GM19099 (cell line): Measurements from ENCODE around the gene SORL1.

Experiments used
- POLR2A ChIP-seq: IDR thresholded peaks from 3 replicates; pipeline ENCODE4 v1.6.1; 2011; ENCODE audit warnings: low read depth; ENCODE audit not compliant: insufficient read length; ENCODE audit errors: extremely low read depth

Gene SORL1

DNA sequence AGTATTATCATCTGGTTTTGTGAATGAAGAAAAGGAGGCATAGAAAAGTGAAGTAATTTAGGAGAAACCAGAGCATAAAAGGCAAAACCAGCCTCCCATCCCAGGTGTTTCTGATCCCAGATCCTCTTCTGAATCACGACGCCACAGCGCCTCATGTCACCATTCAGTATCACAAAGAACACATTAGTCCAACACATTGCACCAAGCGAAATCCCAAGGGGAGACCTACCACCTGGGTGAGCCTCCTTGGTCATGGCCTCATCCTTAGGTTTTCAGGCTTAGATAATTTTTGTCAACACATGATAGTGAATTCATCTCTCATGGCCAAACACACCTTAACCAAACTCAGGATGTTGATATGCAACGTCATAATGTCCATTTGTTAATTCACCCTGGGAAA lies 182.2 kb downstream of the SORL1 start:
- no peak for TF ChIP-seq POLR2A

DNA sequence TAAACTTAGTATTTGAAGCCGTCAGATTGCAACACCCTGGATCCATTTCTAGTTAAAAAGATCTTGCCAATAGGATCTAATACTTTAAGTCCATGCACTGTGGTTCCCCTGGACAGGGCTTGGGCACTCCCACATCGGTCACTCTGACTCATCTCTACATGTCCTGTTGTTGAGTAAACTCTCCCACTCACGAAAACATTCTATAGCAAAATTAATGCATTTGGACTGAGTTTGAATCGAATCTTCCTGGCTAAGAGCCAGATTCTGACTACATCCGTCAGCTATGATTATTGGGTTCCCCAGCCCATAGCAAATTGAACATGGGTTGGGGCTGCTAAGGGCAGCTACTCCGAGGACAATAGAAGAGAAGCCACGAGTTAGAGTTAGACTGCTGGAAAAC lies 182.8 kb downstream of the SORL1 start:
- no peak for TF ChIP-seq POLR2A

DNA sequence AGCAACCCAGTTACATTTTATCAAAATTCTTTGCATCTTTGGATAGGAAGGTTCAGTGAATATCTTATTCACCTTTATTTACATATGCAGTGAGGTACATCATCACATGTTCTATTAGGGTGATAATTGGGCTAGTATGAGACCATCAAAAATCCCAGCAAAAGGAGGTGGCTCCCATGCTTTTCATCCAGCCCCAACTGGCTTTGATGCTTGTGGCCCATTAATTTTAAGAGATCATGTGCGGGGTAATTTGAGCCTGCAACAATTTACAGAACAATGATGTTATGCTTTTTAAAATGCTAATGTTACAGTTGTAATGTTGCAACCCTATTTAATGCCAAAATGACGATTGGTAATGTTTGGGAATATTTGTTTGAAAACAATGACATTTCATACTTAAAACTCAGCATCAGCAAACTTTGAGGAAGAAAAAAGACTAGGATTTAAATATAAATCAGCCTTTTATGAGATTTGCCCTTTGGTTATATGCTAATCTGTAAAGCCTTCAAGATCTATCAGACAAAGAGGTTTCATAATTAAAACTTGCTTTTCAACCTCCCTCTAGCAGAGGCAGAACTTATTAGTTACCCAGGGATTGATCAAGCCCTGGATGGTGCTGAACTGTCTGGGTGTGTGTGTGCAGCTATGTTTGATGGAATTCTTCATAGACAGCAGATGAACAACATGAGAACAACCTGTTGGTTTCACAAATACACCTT lies 184.1 kb downstream of the SORL1 start:
- TF ChIP-seq POLR2A, result no peak

DNA sequence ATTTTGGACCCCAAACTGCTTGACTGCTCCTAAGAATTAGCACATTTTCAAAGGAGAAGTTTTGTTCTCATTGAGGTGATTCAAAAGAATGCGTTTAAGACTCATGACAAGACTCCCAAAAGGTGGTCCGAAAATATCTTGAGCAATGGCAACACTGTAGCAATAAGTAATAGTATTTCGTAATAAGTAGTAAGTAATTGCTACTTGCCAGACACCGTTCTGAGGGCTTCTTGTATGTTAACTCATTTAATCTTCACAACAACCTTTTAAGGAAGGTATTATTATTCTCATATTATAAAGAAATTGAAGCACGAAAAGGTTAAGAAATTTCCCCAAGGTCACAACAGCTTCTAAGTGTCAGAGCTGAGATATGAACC lies 184.7 kb downstream of the SORL1 start:
- no peak for TF ChIP-seq POLR2A

DNA sequence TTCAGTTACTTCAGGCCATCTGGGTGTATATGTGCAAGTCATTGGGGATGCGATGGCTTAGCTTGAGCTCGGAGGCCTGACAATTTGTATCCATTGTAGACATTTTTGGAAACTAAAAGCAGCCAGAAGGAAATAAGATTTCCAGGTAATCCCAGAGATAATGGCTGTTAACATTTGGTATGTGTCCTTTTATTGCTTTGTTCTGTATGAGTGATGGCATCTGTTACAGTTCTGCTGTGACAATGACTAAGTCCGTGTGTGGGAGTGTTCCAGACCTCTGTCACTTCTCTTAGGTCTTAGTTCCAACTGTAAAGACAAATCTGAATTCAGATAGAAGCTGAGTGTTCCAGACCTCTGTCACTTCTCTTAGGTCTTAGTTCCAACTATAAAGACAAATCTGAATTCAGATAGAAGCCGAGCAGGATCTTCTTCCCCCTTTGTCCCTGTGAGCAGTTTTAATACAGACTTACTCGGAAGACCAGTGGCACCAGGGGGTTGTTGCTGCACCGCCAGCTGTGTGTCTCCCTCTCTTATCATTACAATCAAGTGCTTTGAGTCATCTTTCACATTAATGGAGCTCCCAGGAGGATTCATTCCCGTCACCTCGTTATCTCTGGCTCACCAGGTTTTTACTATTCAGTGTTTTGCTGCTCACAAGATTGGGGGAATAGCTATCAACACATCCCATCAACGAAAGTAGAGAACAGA lies 191.5 kb downstream of the SORL1 start:
- TF ChIP-seq POLR2A, result no peak

DNA sequence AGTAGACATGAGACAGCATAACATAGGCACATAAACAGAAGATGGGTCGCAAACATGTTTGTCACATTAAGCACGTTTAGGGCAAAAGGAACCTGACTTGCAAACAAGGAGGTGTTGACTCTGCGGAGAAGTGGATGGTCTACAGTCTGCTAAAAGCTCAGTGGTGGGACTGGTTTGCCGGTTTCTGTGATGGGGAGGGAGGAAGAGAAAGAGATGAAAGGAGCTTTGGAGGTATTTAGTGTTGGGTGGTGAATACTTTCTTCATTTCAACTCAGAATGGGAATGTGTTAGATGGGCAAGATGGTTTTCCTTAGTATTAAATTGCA lies 192.0 kb downstream of the SORL1 start:
- TF ChIP-seq POLR2A, result no peak

DNA sequence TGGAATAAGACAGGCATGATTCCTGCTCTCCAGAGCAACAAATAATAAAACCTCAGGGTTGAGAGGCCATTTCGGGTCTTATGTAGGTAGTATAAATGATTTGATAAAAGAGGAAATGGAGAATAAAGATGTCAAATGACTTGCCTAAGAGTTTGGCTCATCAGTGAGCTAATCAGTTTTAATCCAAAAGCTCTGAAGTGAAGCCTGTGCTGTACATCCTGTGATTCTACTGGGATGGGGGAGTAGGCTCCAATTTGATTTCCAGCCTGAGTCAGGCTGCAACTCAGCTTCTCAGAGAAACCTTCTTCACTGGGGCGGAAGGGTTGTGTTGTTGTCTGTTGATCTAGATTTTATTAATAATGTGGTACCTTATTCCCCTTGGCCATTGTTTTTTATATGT lies 192.9 kb downstream of the SORL1 start:
- no peak for TF ChIP-seq POLR2A

DNA sequence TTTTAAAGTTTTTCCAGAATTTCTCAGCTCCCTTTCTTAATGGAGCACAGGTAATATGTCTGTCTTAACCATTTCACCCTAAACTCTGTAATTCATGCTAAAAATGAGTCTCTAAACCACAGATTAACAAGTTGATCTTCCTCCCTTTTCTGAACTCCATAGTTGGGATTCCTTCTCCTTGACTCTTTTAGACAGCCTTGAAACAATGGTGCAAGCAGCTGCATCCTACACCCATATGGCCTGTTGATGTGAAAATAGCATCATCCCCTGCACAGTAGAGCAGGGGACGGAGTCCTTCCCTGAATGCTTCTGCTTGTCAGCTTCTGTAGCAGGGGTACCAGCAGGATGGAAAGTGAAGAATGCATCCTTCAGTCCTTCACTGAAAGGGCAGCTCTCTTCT lies 193.5 kb downstream of the SORL1 start:
- no peak for TF ChIP-seq POLR2A

DNA sequence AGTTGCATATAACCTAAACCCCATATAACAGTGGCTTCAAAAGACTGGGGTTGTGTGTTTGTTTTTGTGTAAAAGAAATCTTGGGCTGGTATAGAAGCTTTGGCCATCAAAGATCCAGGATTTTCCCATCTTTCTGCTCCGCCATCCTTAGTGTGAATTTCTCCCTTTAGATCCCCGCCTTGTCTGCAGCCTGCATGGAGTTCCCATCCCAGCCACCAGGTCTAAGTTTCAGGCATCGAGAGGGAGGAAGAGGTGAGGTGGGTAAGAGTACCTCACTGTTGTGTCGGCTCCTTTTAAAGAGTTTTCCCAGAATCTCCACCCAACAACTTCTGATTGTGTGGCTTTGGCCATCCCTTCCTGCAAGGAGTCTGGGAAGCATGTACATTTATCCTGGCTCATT lies 196.2 kb downstream of the SORL1 start:
- TF ChIP-seq POLR2A, result no peak

DNA sequence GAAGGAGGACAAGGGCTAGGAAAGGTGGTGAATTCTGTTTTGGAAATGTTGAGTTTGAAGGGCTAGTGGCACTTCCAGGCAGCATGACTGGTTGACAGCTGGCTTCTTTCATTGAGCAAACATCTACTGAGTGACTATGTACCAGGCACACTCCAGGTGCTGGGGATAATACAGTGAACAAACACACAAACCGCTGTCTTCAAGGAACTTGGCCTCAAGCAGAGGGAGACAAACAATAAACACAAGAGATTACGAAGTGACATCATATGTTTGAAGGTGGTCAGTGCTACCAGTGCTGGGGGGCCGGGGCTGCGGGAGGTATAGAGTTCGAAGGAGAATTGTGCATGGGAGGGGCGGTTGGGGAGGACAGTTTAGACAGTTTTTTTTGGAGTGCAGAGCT lies 197.7 kb downstream of the SORL1 start:
- TF ChIP-seq POLR2A, result no peak

DNA sequence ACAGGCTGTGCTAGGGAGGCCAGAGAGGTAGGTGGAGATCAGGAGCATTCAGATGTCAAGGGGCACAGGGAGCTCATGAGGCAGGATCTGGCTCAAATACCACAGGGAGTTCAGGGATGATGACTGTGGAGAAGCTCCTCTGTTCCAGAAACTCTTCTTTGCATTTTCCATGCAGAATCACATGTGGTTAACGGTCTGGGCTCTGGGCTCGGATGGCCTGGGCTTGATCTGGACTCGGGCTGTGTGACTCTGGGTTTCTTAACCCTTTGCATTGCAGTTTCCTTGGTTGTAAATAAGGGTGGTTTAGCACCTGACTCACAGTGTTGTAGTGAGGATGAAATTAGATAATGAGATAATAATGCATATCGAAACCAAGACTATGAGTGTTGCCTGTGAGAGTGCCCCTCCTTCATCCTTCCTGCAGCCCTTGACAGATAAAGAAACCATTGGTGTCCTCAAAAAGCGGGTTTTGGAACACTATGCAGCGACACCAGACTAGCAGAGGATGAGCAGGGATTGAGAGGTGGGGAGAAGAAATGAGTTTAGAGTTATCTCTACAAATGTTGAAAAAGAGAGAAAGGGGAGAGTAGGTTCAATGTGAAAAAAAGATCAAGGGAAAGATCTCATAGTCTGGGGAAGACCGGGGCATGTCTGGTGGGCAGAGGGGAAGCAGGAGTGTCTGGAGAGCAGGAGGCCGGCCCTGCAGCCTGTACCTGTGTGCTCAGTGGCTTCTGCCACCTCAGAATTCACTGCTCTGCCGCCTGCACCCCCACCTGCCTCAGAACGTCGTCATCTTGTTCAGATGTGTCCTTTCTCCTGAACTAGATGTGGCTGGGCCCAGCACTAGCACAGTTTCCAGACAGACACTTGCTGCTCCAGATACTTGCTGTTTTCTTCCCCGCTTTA lies 198.5 kb downstream of the SORL1 start:
- no peak for TF ChIP-seq POLR2A

DNA sequence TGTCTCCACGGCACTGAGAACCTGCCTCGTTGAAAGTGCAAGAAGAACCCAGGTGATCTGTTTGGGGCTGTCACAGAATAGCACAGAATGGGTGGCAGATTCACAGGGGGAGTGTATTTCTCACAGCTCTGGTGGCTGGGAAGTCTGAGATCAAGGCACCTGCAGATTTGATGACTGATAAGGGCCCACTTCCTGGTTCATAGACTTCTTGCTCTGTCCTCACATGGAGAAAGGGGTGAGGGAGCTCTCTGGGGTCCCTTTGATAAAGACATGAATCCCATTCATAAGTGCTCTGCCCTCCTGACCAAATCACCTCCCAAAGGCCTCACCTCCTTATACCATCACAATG lies 199.1 kb downstream of the SORL1 start:
- no peak for TF ChIP-seq POLR2A

DNA sequence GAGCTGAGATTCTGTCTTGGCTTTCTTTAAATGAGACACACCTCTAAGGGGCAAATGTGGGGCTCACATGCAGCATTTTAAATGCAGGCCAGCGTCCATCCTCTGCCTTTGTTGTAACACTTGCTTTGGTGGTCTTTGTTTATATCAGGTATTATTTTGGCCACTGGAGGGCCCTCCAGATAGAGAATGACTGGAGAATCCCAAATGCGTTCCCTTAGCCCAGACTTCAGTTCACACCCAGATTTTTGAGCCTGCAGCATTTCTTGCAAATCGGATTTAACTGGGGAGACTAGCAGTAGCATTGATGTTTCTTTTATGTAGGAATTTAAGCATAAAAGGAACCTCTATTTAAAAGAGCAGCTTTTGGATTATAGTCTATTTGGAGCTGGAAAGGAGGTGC lies 200.9 kb downstream of the SORL1 start:
- no peak for TF ChIP-seq POLR2A

DNA sequence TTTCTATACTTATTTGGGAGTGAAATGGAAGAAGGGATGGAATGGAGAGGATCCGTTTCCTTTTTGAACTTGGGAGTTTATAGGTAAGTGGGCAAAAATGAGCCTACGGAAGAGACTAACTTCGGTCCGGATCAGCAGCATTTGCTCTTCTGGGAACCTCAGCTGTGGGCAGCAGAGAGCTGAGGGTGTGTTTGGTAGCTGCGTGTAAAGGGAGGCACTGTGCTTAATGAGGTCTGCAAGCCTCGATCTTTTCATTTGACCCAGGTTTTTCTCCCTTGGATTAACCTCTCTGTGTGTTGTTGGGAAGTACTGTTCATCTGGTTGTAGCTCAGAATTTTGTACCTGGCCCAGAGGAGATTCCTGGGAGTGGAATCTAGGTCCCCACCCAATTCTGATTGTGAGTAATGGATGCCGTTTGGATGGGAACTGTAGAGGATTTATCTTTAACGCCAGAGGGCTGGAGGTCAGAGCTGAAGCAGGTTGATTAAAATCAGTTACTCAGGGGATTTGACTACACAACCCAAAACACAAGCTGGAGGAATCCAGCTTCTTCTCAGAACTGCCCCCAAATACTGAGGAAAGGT lies 202.2 kb downstream of the SORL1 start:
- TF ChIP-seq POLR2A, result no peak

DNA sequence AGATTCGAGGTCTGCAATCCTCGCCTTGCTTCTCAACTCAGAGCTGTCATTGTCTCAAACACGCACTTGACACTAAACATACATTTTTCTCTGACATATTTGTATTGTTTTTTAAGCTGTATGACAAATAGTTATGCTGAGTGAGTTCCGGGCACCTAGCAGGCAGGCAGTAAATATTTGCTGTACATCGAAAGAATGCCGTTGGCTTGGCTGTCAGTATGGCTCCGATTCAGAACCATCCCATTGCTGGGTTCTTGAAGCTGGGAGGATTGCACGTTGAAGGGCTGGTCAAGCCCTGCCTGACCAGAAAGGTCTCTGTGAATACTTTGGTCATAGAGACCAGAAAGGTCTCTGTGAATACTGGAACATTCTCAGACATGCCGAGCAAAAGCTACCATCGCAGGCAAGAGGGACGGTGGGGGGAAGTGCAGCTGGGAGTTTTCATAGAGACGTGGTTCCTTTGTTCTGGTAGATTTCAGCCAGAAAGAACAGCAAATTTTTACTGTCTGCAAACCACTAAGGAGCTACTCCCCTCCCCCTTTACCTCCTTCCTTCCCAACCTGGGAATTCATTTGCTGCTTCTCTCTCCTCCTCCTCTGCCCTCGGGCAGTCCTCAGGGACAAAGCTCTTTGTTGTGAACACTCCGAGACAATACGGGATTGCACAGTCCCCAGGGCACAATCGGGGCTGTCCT lies 202.9 kb downstream of the SORL1 start:
- TF ChIP-seq POLR2A, result no peak

DNA sequence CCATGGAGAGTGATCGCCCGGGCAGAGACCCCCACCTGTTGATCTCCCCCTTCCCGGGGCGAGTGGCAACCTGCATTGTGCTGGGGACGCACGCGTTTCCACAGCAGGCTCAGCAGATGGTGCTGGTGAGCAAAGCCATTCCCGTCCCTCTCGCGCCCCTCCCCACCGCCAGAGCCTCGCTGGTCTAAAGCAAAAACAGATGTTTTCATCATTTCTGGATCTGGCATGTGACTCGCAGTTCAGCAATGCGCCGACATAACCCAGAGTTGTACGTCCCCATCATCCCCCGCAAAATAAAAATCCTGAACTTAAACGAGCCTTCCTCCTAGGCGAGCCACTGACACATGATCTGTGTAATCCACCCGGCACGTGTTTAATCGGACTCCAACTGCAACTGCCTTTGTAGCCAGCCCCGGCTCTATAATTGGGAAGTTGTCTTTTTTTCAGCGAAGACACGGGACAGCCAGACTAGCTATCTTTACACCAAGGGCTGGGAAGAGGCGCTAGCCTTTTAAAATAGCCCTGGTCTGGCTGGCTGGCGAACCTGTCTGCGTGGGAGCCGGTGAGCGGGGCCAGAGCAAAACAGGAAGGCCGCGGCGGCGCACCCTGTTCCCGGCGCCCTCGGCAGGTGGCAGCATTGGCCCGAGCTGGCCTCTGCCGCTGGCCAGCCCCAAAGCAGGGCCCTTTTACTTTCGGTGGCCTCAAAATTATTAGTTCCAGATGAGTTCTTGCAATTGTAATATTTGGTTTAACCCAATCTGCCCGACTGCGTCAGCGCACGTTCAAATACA lies 203.6 kb downstream of the SORL1 start:
- TF ChIP-seq POLR2A, result no peak
